UCSD-AML1 (cell line): ENCODE data around the gene PAM.

Source experiments
- DNase-seq: peaks from one replicate; lab custom pipeline; 2025; ENCODE audit not compliant: unreplicated experiment; lab: John Stamatoyannopoulos, UW

Gene PAM

GRCh38 chr5:102807878-102808502 lies 52.9 kb downstream of the PAM start:
- DNase-seq, result peak; percentile 4

- no peak for DNase-seq
Observed at GRCh38 chr5:102809033-102809432, 53.9 kb downstream of the PAM start.

GRCh38 chr5:102811972-102812371 lies 56.9 kb downstream of the PAM start:
- no peak for DNase-seq

GRCh38 chr5:102813740-102814139 lies 58.6 kb downstream of the PAM start:
- no peak for DNase-seq

- no peak for DNase-seq
Observed at GRCh38 chr5:102815084-102815483, 60.0 kb downstream of the PAM start.

GRCh38 chr5:102815540-102816332 lies 60.6 kb downstream of the PAM start:
- no peak for DNase-seq

- no peak for DNase-seq
Observed at GRCh38 chr5:102818345-102818744, 63.2 kb downstream of the PAM start.

GRCh38 chr5:102818934-102819333 lies 63.8 kb downstream of the PAM start:
- no peak for DNase-seq

GRCh38 chr5:102819634-102820033 lies 64.5 kb downstream of the PAM start:
- no peak for DNase-seq

- DNase-seq, result no peak
Observed at GRCh38 chr5:102823441-102823874, 68.4 kb downstream of the PAM start.

- DNase-seq, result no peak
Observed at GRCh38 chr5:102826629-102827028, 71.5 kb downstream of the PAM start.

- DNase-seq, result no peak
Observed at GRCh38 chr5:102830241-102830640, 75.1 kb downstream of the PAM start.

- no peak for DNase-seq
Observed at GRCh38 chr5:102832445-102832844, 77.3 kb downstream of the PAM start.

GRCh38 chr5:102833146-102833545 lies 78.0 kb downstream of the PAM start:
- DNase-seq, result no peak

- peak; percentile 6 for DNase-seq
Observed at GRCh38 chr5:102834438-102834964, 79.4 kb downstream of the PAM start.

- no peak for DNase-seq
Observed at GRCh38 chr5:102835717-102836116, 80.6 kb downstream of the PAM start.

- no peak for DNase-seq
Observed at GRCh38 chr5:102841021-102841420, 85.9 kb downstream of the PAM start.

- no peak for DNase-seq
Observed at GRCh38 chr5:102843997-102844396, 88.9 kb downstream of the PAM start.

- no peak for DNase-seq
Observed at GRCh38 chr5:102845041-102845440, 89.9 kb downstream of the PAM start.

- no peak for DNase-seq
Observed at GRCh38 chr5:102850503-102850902, 95.4 kb downstream of the PAM start.

GRCh38 chr5:102853680-102854079 lies 98.6 kb downstream of the PAM start:
- peak; percentile 10 for DNase-seq

- DNase-seq, result peak; percentile 13
Observed at GRCh38 chr5:102855681-102856388, 100.7 kb downstream of the PAM start.
